K562 (cell line): ENCODE data around the gene SPI1. TPM values are rescaled to one million over a fixed set of nuclear protein-coding genes. Genes with fewer than 3 reads are reported as not detected.

Experiments
- CXXC5 ChIP-seq: fragments of 250-450 bp; sonication (Bioruptor Pico); IDR thresholded peaks from 2 replicates; pipeline ENCODE4 v1.8.0; 2022; ENCODE audit warnings: inconsistent platforms, mild to moderate bottlenecking, moderate library complexity
- DIDO1 ChIP-seq: fragments of 450-650 bp; IDR thresholded peaks from 2 replicates; pipeline ENCODE4 v1.6.1; 2016; ENCODE audit warnings: low read depth, missing biosample characterization, missing genetic modification characterization
- GABPA ChIP-seq: fragments of 200-800 bp; sonication (Bioruptor generic); conservative IDR thresholded peaks from 2 replicates; pipeline ENCODE4 v1.6.1; 2016; ENCODE audit warnings: low read depth, missing genetic modification characterization, missing compliant biosample characterization
- SIRT6 ChIP-seq: IDR thresholded peaks from one replicate; pipeline ENCODE4 v1.6.1; 2012; ENCODE audit warnings: low read depth, mild to moderate bottlenecking, control low read depth, inconsistent platforms, low read length, moderate library complexity
- TCF7L2 ChIP-seq: fragments of 150-350 bp; IDR thresholded peaks from 2 replicates; pipeline ENCODE4 v1.6.1; 2016; ENCODE audit warnings: low read depth, mild to moderate bottlenecking, low read length, moderate library complexity
- THRAP3 ChIP-seq: fragments of 450-650 bp; IDR thresholded peaks from 2 replicates; pipeline ENCODE4 v1.6.1; 2016; ENCODE audit warnings: mild to moderate bottlenecking, inconsistent platforms, borderline replicate concordance
- XRCC4 ChIP-seq: IDR thresholded peaks from one replicate; pipeline ENCODE4 v1.6.1; 2011; ENCODE audit not compliant: insufficient read depth, insufficient read length; ENCODE audit errors: extremely low read depth
- ZBTB17 ChIP-seq: fragments of 450-650 bp; formaldehyde crosslinking; IDR thresholded peaks from 2 replicates; pipeline ENCODE4 v1.4.0; 2020; ENCODE audit warnings: mild to moderate bottlenecking
- ZNF12 ChIP-seq: sonication (generic); formaldehyde crosslinking; IDR thresholded peaks from 2 replicates; pipeline ENCODE4 v1.4.0; 2020; ENCODE audit warnings: mild to moderate bottlenecking, missing genetic modification reagents
- ZNF586 ChIP-seq: fragments of 450-650 bp; formaldehyde crosslinking; conservative IDR thresholded peaks from 2 replicates; pipeline ENCODE4 v1.4.0; 2020; ENCODE audit warnings: mild to moderate bottlenecking, moderate library complexity
- ZNF609 ChIP-seq: sonication (generic); formaldehyde crosslinking; IDR thresholded peaks from 2 replicates; pipeline ENCODE4 v1.8.1; 2023; ENCODE audit warnings: missing genetic modification reagents, mild to moderate bottlenecking, borderline replicate concordance
- ZSCAN32 ChIP-seq: fragments of 450-650 bp; formaldehyde crosslinking; IDR thresholded peaks from 2 replicates; pipeline ENCODE4 v1.4.0; 2020; ENCODE audit warnings: mild to moderate bottlenecking, moderate library complexity
- ZZZ3 ChIP-seq: fragments of 450-650 bp; IDR thresholded peaks from 2 replicates; pipeline ENCODE4 v1.6.1; 2016; ENCODE audit warnings: antibody characterized with exemption, mild to moderate bottlenecking, moderate library complexity
- polyA plus RNA-seq, 8 experiments: library from polyadenylated mRNA; depleted of rRNA in 4 of 8; stranded (reverse) in 5 of 8; unstranded in 3 of 8; fragments of >200 nt; fragmentation: Nextera tagmentation in 2 of 8; fragmentation: Illumina TruSeq in 1 of 8; extraction: Ambion mirVana in 2 of 8; extraction: Trizol in 1 of 8; gene quantifications; 2 replicates each; pipeline versions ENCODE4 v1.2.1 to v1.2.3, GENCODE V29; 2011 to 2014; ENCODE audit warnings: inconsistent platforms in 1 of 8, missing spikeins in 1 of 8
- total RNA-seq, 7 experiments: library from RNA; depleted of rRNA in 6 of 7; stranded (reverse); fragments of >200 nt in 6 of 7; fragmentation: Illumina TruSeq in 2 of 7; extraction: Trizol in 2 of 7; gene quantifications; 2 replicates each; pipeline versions ENCODE4 v1.2.1 to v1.2.3, GENCODE V29; 2011 to 2021; ENCODE audit warnings: low replicate concordance in 1 of 7
- TF ChIP-seq, protein P1 (sequence below): conservative IDR thresholded peaks from 2 replicates; pipeline ENCODE4 v1.6.1; 2011; ENCODE audit warnings: low read depth, mild to moderate bottlenecking, low read length; ENCODE audit not compliant: control insufficient read depth
- TF ChIP-seq, protein P2 (sequence below): fragments of 250-450 bp; sonication (Bioruptor Pico); IDR thresholded peaks from 2 replicates; pipeline ENCODE4 v1.5.0; 2021
- TF ChIP-seq, protein P3 (sequence below): fragments of 450-650 bp; conservative IDR thresholded peaks from 2 replicates; pipeline ENCODE4 v1.6.1; 2016; ENCODE audit warnings: missing genetic modification characterization, low read depth, mild to moderate bottlenecking, missing compliant biosample characterization, moderate library complexity

Gene SPI1
- total and polyA plus RNA-seq, 9 of the 15 experiments (the other 6 are each of a cell fraction or from before 2014, with no cell fraction given), result 0.10 to 33.7 (median 10.3) TPM

- peak; percentile 62; the same call in 1 of the 2 replicates for TF ChIP-seq ZNF609 (CRISPR knock-in tag)
- TF ChIP-seq, protein P1, sequence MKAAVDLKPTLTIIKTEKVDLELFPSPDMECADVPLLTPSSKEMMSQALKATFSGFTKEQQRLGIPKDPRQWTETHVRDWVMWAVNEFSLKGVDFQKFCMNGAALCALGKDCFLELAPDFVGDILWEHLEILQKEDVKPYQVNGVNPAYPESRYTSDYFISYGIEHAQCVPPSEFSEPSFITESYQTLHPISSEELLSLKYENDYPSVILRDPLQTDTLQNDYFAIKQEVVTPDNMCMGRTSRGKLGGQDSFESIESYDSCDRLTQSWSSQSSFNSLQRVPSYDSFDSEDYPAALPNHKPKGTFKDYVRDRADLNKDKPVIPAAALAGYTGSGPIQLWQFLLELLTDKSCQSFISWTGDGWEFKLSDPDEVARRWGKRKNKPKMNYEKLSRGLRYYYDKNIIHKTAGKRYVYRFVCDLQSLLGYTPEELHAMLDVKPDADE, result no peak
- TF ChIP-seq GABPA (tag), result peak; percentile 83
- no peak for TF ChIP-seq TCF7L2
- TF ChIP-seq XRCC4, result no peak
- no peak for TF ChIP-seq ZNF12
- TF ChIP-seq ZZZ3, result no peak
- no peak for TF ChIP-seq SIRT6
- peak; percentile 73; the same call in 1 of the 2 replicates for TF ChIP-seq ZBTB17 (CRISPR knock-in tag)
- TF ChIP-seq, protein P2, sequence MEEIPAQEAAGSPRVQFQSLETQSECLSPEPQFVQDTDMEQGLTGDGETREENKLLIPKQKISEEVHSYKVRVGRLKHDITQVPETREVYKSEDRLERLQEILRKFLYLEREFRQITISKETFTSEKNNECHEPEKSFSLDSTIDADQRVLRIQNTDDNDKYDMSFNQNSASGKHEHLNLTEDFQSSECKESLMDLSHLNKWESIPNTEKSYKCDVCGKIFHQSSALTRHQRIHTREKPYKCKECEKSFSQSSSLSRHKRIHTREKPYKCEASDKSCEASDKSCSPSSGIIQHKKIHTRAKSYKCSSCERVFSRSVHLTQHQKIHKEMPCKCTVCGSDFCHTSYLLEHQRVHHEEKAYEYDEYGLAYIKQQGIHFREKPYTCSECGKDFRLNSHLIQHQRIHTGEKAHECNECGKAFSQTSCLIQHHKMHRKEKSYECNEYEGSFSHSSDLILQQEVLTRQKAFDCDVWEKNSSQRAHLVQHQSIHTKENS, result no peak
- TF ChIP-seq ZSCAN32 (CRISPR knock-in tag), result no peak
- TF ChIP-seq THRAP3, result no peak
- TF ChIP-seq, protein P3, sequence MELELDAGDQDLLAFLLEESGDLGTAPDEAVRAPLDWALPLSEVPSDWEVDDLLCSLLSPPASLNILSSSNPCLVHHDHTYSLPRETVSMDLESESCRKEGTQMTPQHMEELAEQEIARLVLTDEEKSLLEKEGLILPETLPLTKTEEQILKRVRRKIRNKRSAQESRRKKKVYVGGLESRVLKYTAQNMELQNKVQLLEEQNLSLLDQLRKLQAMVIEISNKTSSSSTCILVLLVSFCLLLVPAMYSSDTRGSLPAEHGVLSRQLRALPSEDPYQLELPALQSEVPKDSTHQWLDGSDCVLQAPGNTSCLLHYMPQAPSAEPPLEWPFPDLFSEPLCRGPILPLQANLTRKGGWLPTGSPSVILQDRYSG (tag), result 0 out of 2 replicates have a peak, but pooled peaks have one; percentile 73
- TF ChIP-seq ZNF586, result no peak
- TF ChIP-seq CXXC5 (CRISPR knock-in tag), result peak; percentile 61
- no peak for TF ChIP-seq DIDO1 (tag)
These were observed 16.2 kb upstream of the SPI1 start (continued) for GRCh38 chr11:47394322-47395222.
